Progenitor cell of endocrine pancreas (in vitro differentiated cells): Measurements from ENCODE around the gene UGT1A8. TPM values are rescaled to one million over a fixed set of nuclear protein-coding genes. Genes with fewer than 3 reads are reported as not detected.

Source experiments
- DNase-seq: peaks from one replicate; pipeline ENCODE4 v3.0.0; 2021; ENCODE audit warnings: low spot score; ENCODE audit not compliant: unreplicated experiment
- H3K27ac Mint-ChIP-seq: 2 replicates; pipeline ENCODE4 v1.8.0; 2021; ENCODE audit warnings: mild to moderate bottlenecking, moderate library complexity, mixed read lengths
- H3K27me3 Mint-ChIP-seq: 2 replicates; pipeline ENCODE4 v1.8.0; 2021; ENCODE audit warnings: mixed read lengths
- H3K36me3 Mint-ChIP-seq: 2 replicates; pipeline ENCODE4 v1.8.0; 2022; ENCODE audit warnings: mixed read lengths; ENCODE audit not compliant: insufficient read depth
- H3K4me1 Mint-ChIP-seq: 2 replicates; pipeline ENCODE4 v1.8.0; 2021; ENCODE audit warnings: low read depth, mixed read lengths
- H3K4me3 Mint-ChIP-seq: 2 replicates; pipeline ENCODE4 v1.8.0; 2021; ENCODE audit warnings: low read depth, mild to moderate bottlenecking, moderate library complexity, mixed read lengths
- H3K9me3 Mint-ChIP-seq: 2 replicates; pipeline ENCODE4 v1.8.0; 2021; ENCODE audit warnings: low read depth, mixed read lengths
- CTCF ChIP-seq: fragments of 200-600 bp; sonication (generic); IDR thresholded peaks from one replicate; pipeline ENCODE4 v1.5.0; 2021; ENCODE audit warnings: antibody characterized with exemption, mild to moderate bottlenecking; ENCODE audit not compliant: unreplicated experiment
- total RNA-seq: library from RNA; stranded (reverse); gene quantifications from 2 replicates; pipeline ENCODE4 v1.2.1, GENCODE V29; 2021

UGT1A8 gene
- total RNA-seq, 1 donor from 2014 or later: not detected

- Mint-ChIP-seq H3K36me3 (no peaks in the 10 kb centered on the region), H3K4me3 (no peak overlapping the region), H3K9me3 (peaks cover 5% of the 10 kb centered on the region), H3K27ac (no peak overlapping the region), H3K27me3 (peaks cover 25% of the 10 kb centered on the region), H3K4me1 (no peaks in the 10 kb centered on the region)
- no peak for TF ChIP-seq CTCF
- DNase-seq: no peak
Measured at GRCh38 chr2:233803994-233804393, 186.6 kb downstream of the UGT1A8 start.

GRCh38 chr2:233807215-233807865 is 189.9 kb downstream of the UGT1A8 start:
- Mint-ChIP-seq H3K36me3 (no peaks in the 10 kb centered on the region), H3K4me1 (no peaks in the 10 kb centered on the region), H3K27ac (no peak overlapping the region), H3K4me3 (no peak overlapping the region), H3K9me3 (no peaks in the 10 kb centered on the region), H3K27me3 (peaks cover 23% of the 10 kb centered on the region)
- TF ChIP-seq CTCF: no peak
- DNase-seq: peak; percentile 4

- TF ChIP-seq CTCF: no peak
Measured at GRCh38 chr2:233807966-233808935, 190.8 kb downstream of the UGT1A8 start.

GRCh38 chr2:233810385-233810784 is 193.0 kb downstream of the UGT1A8 start:
- no peaks in the 10 kb centered on the region for H3K36me3 Mint-ChIP-seq
- H3K27ac Mint-ChIP-seq: no peak overlapping the region
- H3K9me3 Mint-ChIP-seq: no peaks in the 10 kb centered on the region
- no peak for DNase-seq
- no peak for TF ChIP-seq CTCF
- no peak overlapping the region for H3K4me3 Mint-ChIP-seq
- peaks cover 6% of the 10 kb centered on the region for H3K27me3 Mint-ChIP-seq
- no peaks in the 10 kb centered on the region for H3K4me1 Mint-ChIP-seq

More at GRCh38 chr2:233807966-233808935, 190.8 kb downstream of the UGT1A8 start:
- Mint-ChIP-seq H3K27me3 (peaks cover 20% of the 10 kb centered on the region), H3K27ac (no peak overlapping the region), H3K9me3 (no peaks in the 10 kb centered on the region), H3K4me1 (no peaks in the 10 kb centered on the region), H3K4me3 (no peak overlapping the region), H3K36me3 (no peaks in the 10 kb centered on the region)
- peak; percentile 3 for DNase-seq

- no peaks in the 10 kb centered on the region for H3K4me1 Mint-ChIP-seq
- H3K9me3 Mint-ChIP-seq: no peaks in the 10 kb centered on the region
- no peak overlapping the region for H3K4me3 Mint-ChIP-seq
- no peak for DNase-seq
- no peak overlapping the region for H3K27ac Mint-ChIP-seq
- no peaks in the 10 kb centered on the region for H3K36me3 Mint-ChIP-seq
- TF ChIP-seq CTCF: no peak
- H3K27me3 Mint-ChIP-seq: peaks cover 4% of the 10 kb centered on the region
Measured at GRCh38 chr2:233811087-233811486, 193.7 kb downstream of the UGT1A8 start.
